ENCODE data around the gene GNMT. TPM values are rescaled to one million over a fixed set of nuclear protein-coding genes. Genes with fewer than 3 reads are reported as not detected.

GNMT gene
- total RNA-seq, 1 experiment from 2014 or later, result 0.47 TPM

DNA sequence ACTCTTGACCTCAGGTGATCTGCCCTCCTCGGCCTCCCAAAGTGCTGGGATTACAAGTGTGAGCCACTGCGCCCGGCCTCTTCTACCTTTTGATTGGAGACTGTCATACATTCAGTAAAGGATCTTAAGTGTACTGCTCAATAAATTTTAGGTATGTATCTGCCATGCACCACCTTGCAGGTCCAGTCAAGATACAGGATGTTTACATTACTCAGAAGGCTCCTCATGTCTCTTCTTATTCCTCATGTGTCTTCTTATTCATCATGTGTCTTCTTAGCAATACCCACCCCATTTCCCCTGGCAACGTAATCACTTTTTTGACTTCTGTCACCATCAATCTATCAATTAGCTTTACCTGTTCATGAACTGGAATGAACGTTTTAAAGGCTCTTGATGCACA is 45.3 kb downstream of the GNMT start:
- H3K9ac ChIP-seq (ENCODE audit: low read length), result no peak overlapping the region
- H3K36me3 ChIP-seq (ENCODE audit: low read depth, low read length), result peaks cover 15% of the 10 kb centered on the region
- DNase-seq (no peak), ATAC-seq (no peak)
- H3K79me2 ChIP-seq (ENCODE audit: low read length), result no peaks in the 10 kb centered on the region
- no peaks in the 10 kb centered on the region for H3K4me1 ChIP-seq (ENCODE audit: insufficient read depth, low read length)
- H4K20me1 ChIP-seq (ENCODE audit: low read length), result no peaks in the 10 kb centered on the region
- no peak overlapping the region for H3K4me2 ChIP-seq (ENCODE audit: low read length)
- TF ChIP-seq EZH2phosphoT487 (IDR thresholded peaks at IDR 0.05; ENCODE audit: borderline replicate concordance, low read length) (no peak), EZH2 (IDR thresholded peaks at IDR 0.05; ENCODE audit: low read length, unreplicated experiment) (no peak)
- TF ChIP-seq, protein P1, sequence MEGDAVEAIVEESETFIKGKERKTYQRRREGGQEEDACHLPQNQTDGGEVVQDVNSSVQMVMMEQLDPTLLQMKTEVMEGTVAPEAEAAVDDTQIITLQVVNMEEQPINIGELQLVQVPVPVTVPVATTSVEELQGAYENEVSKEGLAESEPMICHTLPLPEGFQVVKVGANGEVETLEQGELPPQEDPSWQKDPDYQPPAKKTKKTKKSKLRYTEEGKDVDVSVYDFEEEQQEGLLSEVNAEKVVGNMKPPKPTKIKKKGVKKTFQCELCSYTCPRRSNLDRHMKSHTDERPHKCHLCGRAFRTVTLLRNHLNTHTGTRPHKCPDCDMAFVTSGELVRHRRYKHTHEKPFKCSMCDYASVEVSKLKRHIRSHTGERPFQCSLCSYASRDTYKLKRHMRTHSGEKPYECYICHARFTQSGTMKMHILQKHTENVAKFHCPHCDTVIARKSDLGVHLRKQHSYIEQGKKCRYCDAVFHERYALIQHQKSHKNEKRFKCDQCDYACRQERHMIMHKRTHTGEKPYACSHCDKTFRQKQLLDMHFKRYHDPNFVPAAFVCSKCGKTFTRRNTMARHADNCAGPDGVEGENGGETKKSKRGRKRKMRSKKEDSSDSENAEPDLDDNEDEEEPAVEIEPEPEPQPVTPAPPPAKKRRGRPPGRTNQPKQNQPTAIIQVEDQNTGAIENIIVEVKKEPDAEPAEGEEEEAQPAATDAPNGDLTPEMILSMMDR (conservative IDR thresholded peaks at IDR 0.05; ENCODE audit: low read depth, low read length), result no peak
- no peak overlapping the region for H3K4me3 ChIP-seq (ENCODE audit: low read length)
- intact Hi-C loops (cut with micrococcal nuclease), result loop anchor here (5.0 kb wide), 1 partner anchor 136 kb away; no protein-coding TSS in a partner anchor
- no peaks in the 10 kb centered on the region for H3F3A ChIP-seq (ENCODE audit: low read length, unreplicated experiment)
- H3K27ac ChIP-seq (ENCODE audit: low read length), result no peak overlapping the region
- no TSS peak for BruUV-seq (replicated peaks)
- ChIA-PET POLR2A (ENCODE audit: unreplicated experiment) (no interaction called here), CTCF (no interaction called here)
- no peak overlapping the region for H2AFZ ChIP-seq (ENCODE audit: low read length)
- no peaks in the 10 kb centered on the region for H3K27me3 ChIP-seq (ENCODE audit: low read length)
- no peaks in the 10 kb centered on the region for H3K9me2 ChIP-seq (replicated peaks; ENCODE audit: low read length)
- H3K9me3 ChIP-seq (ENCODE audit: low read length), result no peaks in the 10 kb centered on the region

DNA sequence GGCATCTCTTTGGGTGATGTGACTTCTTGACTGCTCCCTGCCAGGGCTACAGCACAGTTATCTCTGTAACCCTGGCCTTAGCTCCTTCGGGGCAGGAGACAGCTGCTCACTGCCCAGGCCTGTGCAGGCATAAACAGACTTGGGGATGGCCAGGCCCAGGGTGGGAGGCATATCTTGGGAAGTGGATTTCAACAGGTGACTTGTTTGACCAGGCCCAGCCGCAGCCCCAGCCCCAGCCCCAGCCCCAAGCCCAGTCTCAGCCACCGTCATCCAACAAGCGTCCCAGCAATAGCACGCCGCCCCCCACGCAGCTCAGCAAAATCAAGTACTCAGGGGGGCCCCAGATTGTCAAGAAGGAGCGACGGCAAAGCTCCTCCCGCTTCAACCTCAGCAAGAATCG is 45.7 kb downstream of the GNMT start:
- no peak for ATAC-seq
- ChIA-PET POLR2A (ENCODE audit: unreplicated experiment) (no interaction called here), CTCF (no interaction called here)
- Histone ChIP-seq H3K4me3 (ENCODE audit: low read length) (no peak overlapping the region), H3K4me1 (ENCODE audit: insufficient read depth, low read length) (no peaks in the 10 kb centered on the region), H2AFZ (ENCODE audit: low read length) (no peak overlapping the region), H3K27me3 (ENCODE audit: low read length) (no peaks in the 10 kb centered on the region), H3K36me3 (ENCODE audit: low read depth, low read length) (peaks cover 19% of the 10 kb centered on the region), H3F3A (ENCODE audit: low read length, unreplicated experiment) (no peaks in the 10 kb centered on the region), H4K20me1 (ENCODE audit: low read length) (no peaks in the 10 kb centered on the region), H3K27ac (ENCODE audit: low read length) (no peak overlapping the region), H3K9me3 (ENCODE audit: low read length) (no peaks in the 10 kb centered on the region), H3K9ac (ENCODE audit: low read length) (no peak overlapping the region), H3K9me2 (replicated peaks; ENCODE audit: low read length) (no peaks in the 10 kb centered on the region), H3K4me2 (ENCODE audit: low read length) (no peak overlapping the region), H3K79me2 (ENCODE audit: low read length) (no peaks in the 10 kb centered on the region)
- TF ChIP-seq, protein P1 (conservative IDR thresholded peaks at IDR 0.05; ENCODE audit: low read depth, low read length), result no peak
- TF ChIP-seq EZH2 (IDR thresholded peaks at IDR 0.05; ENCODE audit: low read length, unreplicated experiment), result no peak
- no peak for TF ChIP-seq EZH2phosphoT487 (IDR thresholded peaks at IDR 0.05; ENCODE audit: borderline replicate concordance, low read length)
- no peak for DNase-seq
- intact Hi-C loops (cut with micrococcal nuclease), result loop anchor here (5.0 kb wide), 1 partner anchor 136 kb away; no protein-coding TSS in a partner anchor
- no TSS peak for BruUV-seq (replicated peaks)

DNA sequence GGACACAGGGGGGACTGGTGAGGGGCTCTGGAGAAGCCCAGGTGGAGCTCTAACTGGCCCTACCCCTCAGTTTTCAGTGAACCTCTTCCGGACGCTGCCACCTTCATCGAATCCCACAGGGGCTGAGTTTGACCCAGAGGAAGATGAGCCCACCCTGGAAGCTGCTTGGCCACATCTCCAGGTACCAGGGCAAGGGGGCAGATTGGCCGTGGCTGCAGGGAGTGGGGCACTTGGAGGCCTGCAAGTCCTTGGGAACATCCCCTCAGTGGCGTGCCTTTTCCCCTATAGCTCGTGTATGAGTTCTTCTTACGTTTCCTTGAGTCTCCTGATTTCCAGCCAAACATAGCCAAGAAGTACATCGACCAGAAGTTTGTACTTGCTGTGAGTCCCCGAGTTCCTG is 46.6 kb downstream of the GNMT start:
- DNase-seq (no peak), ATAC-seq (no peak)
- Histone ChIP-seq H3K4me3 (ENCODE audit: low read length) (no peak overlapping the region), H3K4me2 (ENCODE audit: low read length) (no peak overlapping the region), H3K9me3 (ENCODE audit: low read length) (no peaks in the 10 kb centered on the region), H4K20me1 (ENCODE audit: low read length) (no peaks in the 10 kb centered on the region), H3K36me3 (ENCODE audit: low read depth, low read length) (peaks cover 27% of the 10 kb centered on the region), H3K9ac (ENCODE audit: low read length) (no peak overlapping the region), H3K27ac (ENCODE audit: low read length) (no peak overlapping the region), H3K4me1 (ENCODE audit: insufficient read depth, low read length) (peaks cover 5% of the 10 kb centered on the region), H2AFZ (ENCODE audit: low read length) (no peak overlapping the region), H3K79me2 (ENCODE audit: low read length) (peaks cover 8% of the 10 kb centered on the region), H3K9me2 (replicated peaks; ENCODE audit: low read length) (no peaks in the 10 kb centered on the region), H3K27me3 (ENCODE audit: low read length) (no peaks in the 10 kb centered on the region), H3F3A (ENCODE audit: low read length, unreplicated experiment) (no peaks in the 10 kb centered on the region)
- ChIA-PET CTCF (no interaction called here), POLR2A (ENCODE audit: unreplicated experiment) (no interaction called here)
- intact Hi-C loops (cut with micrococcal nuclease), result loop anchor here (5.0 kb wide), 1 partner anchor 135 kb away; no protein-coding TSS in a partner anchor
- BruUV-seq (replicated peaks), result no TSS peak
- TF ChIP-seq EZH2phosphoT487 (IDR thresholded peaks at IDR 0.05; ENCODE audit: borderline replicate concordance, low read length), result no peak
- no peak for TF ChIP-seq EZH2 (IDR thresholded peaks at IDR 0.05; ENCODE audit: low read length, unreplicated experiment)
- TF ChIP-seq, protein P1 (conservative IDR thresholded peaks at IDR 0.05; ENCODE audit: low read depth, low read length), result no peak
